ENCODE results near the gene INSRR.

Gene INSRR

DNA sequence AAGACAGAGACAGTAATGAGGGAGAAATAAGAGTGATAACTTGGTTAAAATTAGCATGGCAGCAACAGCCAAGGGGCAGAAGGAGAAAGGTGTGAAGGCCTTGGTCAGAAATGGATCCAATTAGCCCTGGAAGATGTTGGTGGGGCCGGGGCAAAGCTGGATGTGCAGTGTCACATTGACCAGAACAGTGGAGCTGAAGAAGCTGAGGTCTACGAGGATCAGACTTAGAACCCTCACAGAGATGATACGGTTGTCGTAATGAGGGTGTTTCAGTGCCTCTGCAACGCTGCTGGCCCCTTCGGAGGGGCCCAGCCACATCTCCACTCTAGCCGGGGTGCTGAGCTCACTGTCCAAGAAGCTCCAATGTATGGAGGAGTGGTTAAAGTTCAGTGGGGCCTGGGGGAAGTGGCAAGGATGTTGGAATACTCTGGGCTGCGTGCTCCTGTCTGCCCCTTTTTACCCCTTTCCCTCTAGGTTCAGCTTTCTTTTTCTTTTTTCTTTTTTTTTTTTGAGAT lies 56.4 kb downstream of the INSRR start:
- no peak overlapping the region for H2BK12ac ChIP-seq (ENCODE audit: low read length)
- H3K27me3 ChIP-seq (ENCODE audit: control insufficient read depth in 3 of 3, insufficient read depth in 3 of 3, low read depth in 1 of 3, low read length in 3 of 3) = no peaks in the 10 kb centered on the region
- H2BK15ac ChIP-seq (ENCODE audit: low read length) = no peak overlapping the region
- H2BK5ac ChIP-seq (ENCODE audit: low read length) = no peak overlapping the region
- H2AFZ ChIP-seq (ENCODE audit: low read length) = no peak overlapping the region
- H4K91ac ChIP-seq (ENCODE audit: low read depth, low read length, poor library complexity) = no peak overlapping the region
- H3K27ac ChIP-seq (replicated peaks; ENCODE audit: low read length) = no peak overlapping the region
- no peaks in the 10 kb centered on the region for H3K79me1 ChIP-seq (ENCODE audit: low read depth, low read length)
- H2BK120ac ChIP-seq (ENCODE audit: low read depth, low read length) = no peak overlapping the region
- WGBS, 2 donors (ENCODE audit: extremely low coverage in 2 of 2, insufficient read length in 2 of 2, insufficient replicate concordance in 1 of 2) = no CpG with 5 or more reads among the region's 8 CpGs
- H3K4me3 ChIP-seq (ENCODE audit: low read length in 2 of 2) = no peak overlapping the region
- H4K8ac ChIP-seq (ENCODE audit: low read depth, low read length) = no peak overlapping the region
- peaks cover 0 to 13% of the 10 kb centered on the region in 2 donors for H3K4me1 ChIP-seq (ENCODE audit: control insufficient read depth in 2 of 2, insufficient read depth in 1 of 2, low read depth in 1 of 2, low read length in 2 of 2)
- no peak for DNase-seq (ENCODE audit: low spot score)
- H3K4ac ChIP-seq (ENCODE audit: low read length) = no peak overlapping the region
- no peak overlapping the region for H3K14ac ChIP-seq (ENCODE audit: low read length)
- H3K4me2 ChIP-seq (ENCODE audit: insufficient read depth, low read length, poor library complexity, severe bottlenecking) = no peak overlapping the region
- H3K36me3 ChIP-seq (replicated peaks in 1 of 2; ENCODE audit: control insufficient read depth in 2 of 2, insufficient read depth in 2 of 2, low read length in 2 of 2) = peaks cover 14 to 51% of the 10 kb centered on the region in 2 donors
- H3K18ac ChIP-seq (ENCODE audit: low read length) = no peak overlapping the region
- H3K9me3 ChIP-seq (replicated peaks in 1 of 2; ENCODE audit: control insufficient read depth in 2 of 2, insufficient read depth in 1 of 2, low read depth in 1 of 2, low read length in 2 of 2) = no peaks in the 10 kb centered on the region
- H3K9ac ChIP-seq (ENCODE audit: low read depth, low read length, poor library complexity) = no peak overlapping the region
- no peak overlapping the region for H3K23ac ChIP-seq (ENCODE audit: low read depth, low read length, poor library complexity)
- H2AK5ac ChIP-seq (ENCODE audit: low read depth, low read length) = no peak overlapping the region

DNA sequence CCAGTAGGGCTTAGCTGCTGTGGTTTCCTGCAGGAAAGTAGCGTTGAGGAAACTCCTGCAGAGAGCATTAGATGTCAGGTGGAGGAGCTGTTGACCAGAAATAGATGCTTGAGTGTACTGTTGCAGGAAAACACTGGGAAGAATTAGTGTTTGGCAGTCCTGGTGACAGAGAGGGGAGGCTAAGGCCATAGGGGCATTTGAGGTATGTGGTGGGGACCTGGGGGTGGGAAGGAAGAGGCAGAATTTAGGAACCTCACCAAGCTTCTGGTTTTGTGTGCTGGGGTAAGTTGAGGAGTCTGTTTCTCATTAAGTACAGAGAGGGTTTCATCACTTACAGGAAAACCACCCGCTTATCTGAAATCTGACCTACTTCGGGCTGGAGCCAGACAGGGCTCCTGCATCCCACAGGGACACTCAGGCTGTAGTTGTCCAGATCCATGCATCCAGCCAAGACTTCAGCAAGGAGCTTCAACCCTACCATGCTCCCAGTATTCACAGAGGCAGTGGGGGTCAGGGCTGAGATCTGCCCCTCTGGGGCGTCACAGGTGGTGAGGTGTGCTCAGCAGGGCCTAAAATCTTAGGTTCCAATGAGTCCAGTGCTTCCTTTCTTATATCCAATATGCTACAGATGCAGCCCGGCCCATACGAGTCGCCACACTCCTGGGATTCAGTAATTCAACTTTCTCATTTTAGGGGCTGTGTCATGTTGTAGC lies 57.4 kb downstream of the INSRR start:
- Histone ChIP-seq H3K4me2 (ENCODE audit: insufficient read depth, low read length, poor library complexity, severe bottlenecking) (no peak overlapping the region), H3K36me3 (replicated peaks in 1 of 2; ENCODE audit: control insufficient read depth in 2 of 2, insufficient read depth in 2 of 2, low read length in 2 of 2) (peaks cover 16 to 60% of the 10 kb centered on the region in 2 donors), H3K14ac (ENCODE audit: low read length) (no peak overlapping the region), H3K27ac (replicated peaks; ENCODE audit: low read length) (no peak overlapping the region), H3K18ac (ENCODE audit: low read length) (no peak overlapping the region), H3K9ac (ENCODE audit: low read depth, low read length, poor library complexity) (no peak overlapping the region), H2AK5ac (ENCODE audit: low read depth, low read length) (no peak overlapping the region), H2BK12ac (ENCODE audit: low read length) (no peak overlapping the region), H3K9me3 (replicated peaks in 1 of 2; ENCODE audit: control insufficient read depth in 2 of 2, insufficient read depth in 1 of 2, low read depth in 1 of 2, low read length in 2 of 2) (no peaks in the 10 kb centered on the region), H4K8ac (ENCODE audit: low read depth, low read length) (no peak overlapping the region), H3K4me3 (ENCODE audit: low read length in 2 of 2) (no peak overlapping the region), H3K4ac (ENCODE audit: low read length) (no peak overlapping the region), H2BK5ac (ENCODE audit: low read length) (no peak overlapping the region), H3K79me1 (ENCODE audit: low read depth, low read length) (peaks cover 2% of the 10 kb centered on the region), H3K23ac (ENCODE audit: low read depth, low read length, poor library complexity) (no peak overlapping the region), H4K91ac (ENCODE audit: low read depth, low read length, poor library complexity) (no peak overlapping the region), H2AFZ (ENCODE audit: low read length) (no peak overlapping the region), H2BK120ac (ENCODE audit: low read depth, low read length) (no peak overlapping the region), H3K4me1 (ENCODE audit: control insufficient read depth in 2 of 2, insufficient read depth in 1 of 2, low read depth in 1 of 2, low read length in 2 of 2) (peaks cover 0 to 13% of the 10 kb centered on the region in 2 donors), H2BK15ac (ENCODE audit: low read length) (no peak overlapping the region), H3K27me3 (ENCODE audit: control insufficient read depth in 3 of 3, insufficient read depth in 3 of 3, low read depth in 1 of 3, low read length in 3 of 3) (no peaks in the 10 kb centered on the region)
- DNase-seq (ENCODE audit: low spot score) = no peak
- no CpG with 5 or more reads among the region's 7 CpGs for WGBS, 2 donors (ENCODE audit: extremely low coverage in 2 of 2, insufficient read length in 2 of 2, insufficient replicate concordance in 1 of 2)

DNA sequence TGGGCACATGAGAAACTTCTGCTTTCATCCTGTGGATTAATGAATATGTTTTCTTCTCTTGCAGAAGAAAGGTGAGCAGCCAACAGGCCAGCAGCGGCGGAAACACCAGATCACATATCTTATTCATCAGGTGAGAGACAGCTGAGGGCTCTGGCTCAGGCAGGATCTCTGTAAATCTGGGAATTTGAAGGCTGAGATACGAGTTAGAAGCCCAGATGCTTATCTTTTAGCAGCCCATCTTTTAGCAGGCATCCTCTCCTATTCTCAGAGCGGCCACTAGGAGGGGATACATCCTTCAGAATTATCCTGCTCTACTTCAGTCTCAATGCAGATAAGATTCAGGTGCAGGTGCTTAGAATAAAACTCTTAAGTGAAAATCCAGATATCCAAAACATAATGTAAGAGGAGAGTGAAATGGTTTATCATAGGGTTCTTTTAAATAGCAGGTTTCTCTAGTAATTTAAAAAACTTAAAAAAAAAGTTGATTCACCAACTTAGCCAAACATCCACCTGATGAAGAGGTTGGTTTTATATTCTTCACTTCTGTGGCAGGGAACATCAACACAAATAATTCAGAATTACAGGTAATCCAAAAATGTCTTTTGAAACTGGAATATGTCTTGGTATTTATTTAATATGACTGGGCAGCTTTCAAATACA lies 61.6 kb downstream of the INSRR start:
- no peak overlapping the region for H2AFZ ChIP-seq (ENCODE audit: low read length)
- H4K8ac ChIP-seq (ENCODE audit: low read depth, low read length) = no peak overlapping the region
- no peak overlapping the region for H3K4me2 ChIP-seq (ENCODE audit: insufficient read depth, low read length, poor library complexity, severe bottlenecking)
- peaks cover 2% of the 10 kb centered on the region for H3K79me1 ChIP-seq (ENCODE audit: low read depth, low read length)
- no peak overlapping the region for H2AK5ac ChIP-seq (ENCODE audit: low read depth, low read length)
- no peak overlapping the region for H2BK12ac ChIP-seq (ENCODE audit: low read length)
- H3K18ac ChIP-seq (ENCODE audit: low read length) = no peak overlapping the region
- H2BK120ac ChIP-seq (ENCODE audit: low read depth, low read length) = no peak overlapping the region
- no peaks in the 10 kb centered on the region for H3K9me3 ChIP-seq (replicated peaks in 1 of 2; ENCODE audit: control insufficient read depth in 2 of 2, insufficient read depth in 1 of 2, low read depth in 1 of 2, low read length in 2 of 2)
- H3K4me3 ChIP-seq (ENCODE audit: low read length in 2 of 2) = no peak overlapping the region
- peaks cover 42 to 99% of the 10 kb centered on the region in 2 donors for H3K36me3 ChIP-seq (replicated peaks in 1 of 2; ENCODE audit: control insufficient read depth in 2 of 2, insufficient read depth in 2 of 2, low read length in 2 of 2)
- WGBS, 2 donors (ENCODE audit: extremely low coverage in 2 of 2, insufficient read length in 2 of 2, insufficient replicate concordance in 1 of 2) = no CpG with 5 or more reads among the region's 4 CpGs
- no peak overlapping the region for H3K23ac ChIP-seq (ENCODE audit: low read depth, low read length, poor library complexity)
- no peak overlapping the region for H2BK5ac ChIP-seq (ENCODE audit: low read length)
- no peak overlapping the region for H3K27ac ChIP-seq (replicated peaks; ENCODE audit: low read length)
- DNase-seq (ENCODE audit: low spot score) = peak; percentile 43
- no peak overlapping the region for H3K9ac ChIP-seq (ENCODE audit: low read depth, low read length, poor library complexity)
- H3K4me1 ChIP-seq (ENCODE audit: control insufficient read depth in 2 of 2, insufficient read depth in 1 of 2, low read depth in 1 of 2, low read length in 2 of 2) = no peaks in the 10 kb centered on the region
- no peak overlapping the region for H4K91ac ChIP-seq (ENCODE audit: low read depth, low read length, poor library complexity)
- no peaks in the 10 kb centered on the region for H3K27me3 ChIP-seq (ENCODE audit: control insufficient read depth in 3 of 3, insufficient read depth in 3 of 3, low read depth in 1 of 3, low read length in 3 of 3)
- no peak overlapping the region for H2BK15ac ChIP-seq (ENCODE audit: low read length)
- no peak overlapping the region for H3K14ac ChIP-seq (ENCODE audit: low read length)
- H3K4ac ChIP-seq (ENCODE audit: low read length) = no peak overlapping the region

DNA sequence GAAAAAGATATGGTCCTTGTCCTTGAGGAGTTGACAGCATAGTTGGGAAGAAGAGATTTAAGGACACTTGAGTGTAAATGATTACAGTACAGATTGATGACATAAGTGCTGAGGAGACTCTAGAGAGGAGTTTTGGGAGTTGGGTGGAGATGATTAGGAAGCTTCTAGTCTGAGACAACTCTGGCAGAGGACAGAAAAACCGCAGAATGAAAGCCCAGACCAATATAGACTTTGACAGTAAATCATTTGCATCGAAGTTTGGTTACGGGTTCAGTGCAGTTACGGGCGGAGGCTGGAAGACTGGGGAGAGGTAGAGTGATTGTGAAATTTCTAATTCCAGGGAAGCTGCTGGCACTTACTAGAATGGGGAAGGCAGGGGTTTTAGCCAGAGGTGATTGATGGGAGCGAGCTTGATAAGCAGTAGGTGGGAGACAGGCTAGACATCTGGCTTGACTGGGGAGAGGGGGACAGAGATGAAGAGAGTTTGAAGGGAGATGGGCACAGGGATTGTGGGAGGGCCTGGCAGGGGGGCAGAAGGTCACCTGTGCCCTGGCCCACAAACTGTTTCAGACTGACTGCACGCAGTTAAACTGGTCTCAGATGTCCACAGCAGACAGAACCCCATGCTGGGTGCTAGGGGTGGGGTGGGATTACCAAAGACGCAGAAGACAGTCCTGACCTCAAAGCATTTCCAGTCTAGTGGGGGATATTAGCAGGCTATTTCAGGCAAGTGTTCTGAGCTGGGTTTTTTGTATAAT lies 62.4 kb downstream of the INSRR start:
- Histone ChIP-seq H3K18ac (ENCODE audit: low read length) (no peak overlapping the region), H3K14ac (ENCODE audit: low read length) (no peak overlapping the region), H3K4me2 (ENCODE audit: insufficient read depth, low read length, poor library complexity, severe bottlenecking) (no peak overlapping the region), H4K91ac (ENCODE audit: low read depth, low read length, poor library complexity) (no peak overlapping the region), H3K36me3 (replicated peaks in 1 of 2; ENCODE audit: control insufficient read depth in 2 of 2, insufficient read depth in 2 of 2, low read length in 2 of 2) (peaks cover 45 to 99% of the 10 kb centered on the region in 2 donors), H3K9ac (ENCODE audit: low read depth, low read length, poor library complexity) (no peak overlapping the region), H3K27ac (replicated peaks; ENCODE audit: low read length) (no peak overlapping the region), H2BK5ac (ENCODE audit: low read length) (no peak overlapping the region), H2BK12ac (ENCODE audit: low read length) (no peak overlapping the region), H3K79me1 (ENCODE audit: low read depth, low read length) (peaks cover 2% of the 10 kb centered on the region), H3K4me1 (ENCODE audit: control insufficient read depth in 2 of 2, insufficient read depth in 1 of 2, low read depth in 1 of 2, low read length in 2 of 2) (no peaks in the 10 kb centered on the region), H3K4ac (ENCODE audit: low read length) (no peak overlapping the region), H3K27me3 (ENCODE audit: control insufficient read depth in 3 of 3, insufficient read depth in 3 of 3, low read depth in 1 of 3, low read length in 3 of 3) (no peaks in the 10 kb centered on the region), H3K9me3 (replicated peaks in 1 of 2; ENCODE audit: control insufficient read depth in 2 of 2, insufficient read depth in 1 of 2, low read depth in 1 of 2, low read length in 2 of 2) (no peaks in the 10 kb centered on the region), H3K23ac (ENCODE audit: low read depth, low read length, poor library complexity) (no peak overlapping the region), H2BK120ac (ENCODE audit: low read depth, low read length) (no peak overlapping the region), H4K8ac (ENCODE audit: low read depth, low read length) (no peak overlapping the region), H3K4me3 (ENCODE audit: low read length in 2 of 2) (no peak overlapping the region), H2AFZ (ENCODE audit: low read length) (no peak overlapping the region), H2BK15ac (ENCODE audit: low read length) (no peak overlapping the region), H2AK5ac (ENCODE audit: low read depth, low read length) (no peak overlapping the region)
- DNase-seq (ENCODE audit: low spot score) = no peak
- WGBS, 2 donors (ENCODE audit: extremely low coverage in 2 of 2, insufficient read length in 2 of 2, insufficient replicate concordance in 1 of 2) = no CpG with 5 or more reads among the region's 8 CpGs
